Measurements from ENCODE around the gene NPLOC4. TPM values are rescaled to one million over a fixed set of nuclear protein-coding genes. Genes with fewer than 3 reads are reported as not detected.

Gene NPLOC4
- total and polyA plus RNA-seq, 2 of the 8 experiments (the other 6 are each of a cell fraction or from before 2014, with no cell fraction given), result 70.7 to 92.7 TPM

DNA sequence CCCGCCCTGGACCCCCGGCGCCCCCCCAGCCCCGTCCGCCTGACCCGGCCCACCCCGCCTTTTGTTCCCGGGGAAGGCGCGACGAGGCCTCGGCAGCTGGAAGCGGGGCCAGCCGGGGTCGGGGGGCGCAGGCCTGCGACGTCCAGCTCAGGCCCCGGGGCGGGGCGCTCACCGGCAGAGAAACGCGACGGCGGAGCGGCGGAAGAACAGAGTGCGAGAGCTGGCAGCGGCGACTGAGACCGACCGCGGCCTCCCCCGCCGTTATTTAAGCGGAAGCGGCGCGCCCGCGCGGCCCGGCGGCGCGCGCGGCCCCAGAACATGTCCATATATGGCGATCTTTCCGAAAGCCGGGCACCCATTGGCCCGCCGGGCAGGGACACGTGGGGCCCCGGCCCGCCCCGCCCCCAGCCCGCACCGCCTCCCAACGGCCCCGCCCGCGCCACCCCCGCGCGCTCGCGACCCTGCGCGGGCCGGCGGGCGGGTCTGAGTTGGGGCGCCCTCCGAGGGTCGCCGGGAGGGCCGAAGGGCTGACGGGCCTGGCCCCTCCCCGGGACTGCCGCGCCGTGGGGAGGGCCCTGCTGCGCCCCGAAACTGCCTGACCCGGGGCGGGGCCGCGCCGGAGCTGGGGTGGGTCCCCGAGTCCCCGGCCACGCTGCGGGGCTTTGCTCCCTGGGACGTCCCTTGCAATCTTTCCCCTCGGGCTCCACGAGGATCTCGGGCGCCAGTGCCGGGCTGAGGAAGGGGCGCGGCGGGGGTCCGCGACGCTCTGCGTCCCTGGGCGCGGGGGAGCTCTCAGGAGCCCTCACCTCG is 124.1 kb downstream of the NPLOC4 start, which contains the start of gene ACTG1:
ACTG1 (minus strand) TSS at position 238 of the 810 bp plus-strand sequence. CDS start 445 bp downstream, outside the sequence.
- H3K14ac ChIP-seq (ENCODE audit: insufficient read length), result no peak within 1 kb of the TSS
- H4K20me1 ChIP-seq (replicated peaks in 1 of 2; ENCODE audit: control insufficient read depth in 1 of 2, insufficient read depth in 2 of 2, low read length in 2 of 2), result peaks cover 23 to 34% of the 10 kb centered on the region in 2 experiments
- peaks cover 19% of the 10 kb centered on the region for H3K79me1 ChIP-seq (ENCODE audit: low read depth, low read length)
- CTCF ChIA-PET (ENCODE audit: partially characterized antibody), result interaction anchor here (0.9 to 1.0 kb wide), 2 partner anchors 10 kb away, joined by 3 read pairs; no protein-coding TSS in a partner anchor
- DNase-seq (ENCODE audit: low read depth in 1 of 2, low spot score in 2 of 2) (peak in 1 of 2 experiments; percentile 91), FAIRE-seq (no peak)
- peaks cover 19 to 37% (median 31%) of the 10 kb centered on the region in 4 experiments; a peak in 7 of 8 replicates for H3K36me3 ChIP-seq (ENCODE audit: control insufficient read depth in 2 of 4, insufficient read depth in 4 of 4, low read length in 3 of 4)
- POLR2A ChIA-PET (ENCODE audit: partially characterized antibody), result interaction anchor here (0.7 to 35.8 kb wide), 36 partner anchors 3 to 399 kb away, joined by 3 to 1004 read pairs (median 5); partner anchors contain the start of genes ACTG1, ARL16, BAHCC1 and FAAP100
- H3K18ac ChIP-seq (ENCODE audit: extremely low read depth, low read length), result peak within 1 kb of the TSS; percentile 83
- H3K9me3 ChIP-seq (ENCODE audit: insufficient read depth in 2 of 2, low read depth in 1 of 2, low read length in 1 of 2), result no peaks in the 10 kb centered on the region
- H2BK20ac ChIP-seq (ENCODE audit: low read length), result no peak within 1 kb of the TSS
- H3K79me2 ChIP-seq (ENCODE audit: control insufficient read depth in 1 of 2, insufficient read depth in 2 of 2, low read length in 2 of 2), result peaks cover 24 to 45% of the 10 kb centered on the region in 2 experiments
- 2% methylated on average over 32 of the region's 111 CpGs; no CpG with 5 or more reads in 1 of the 2 experiments for WGBS, 2 experiments (ENCODE audit: extremely low coverage in 1 of 2, insufficient coverage in 1 of 2, insufficient read length in 1 of 2, insufficient replicate concordance in 2 of 2, low coverage in 1 of 2, low lambda C conversion rate in 2 of 2, missing lambda C conversion rate in 1 of 2)
- peak within 1 kb of the TSS; percentile 83 for H2BK5ac ChIP-seq (ENCODE audit: low read depth, low read length)
- peak within 1 kb of the TSS; percentile 96 for H4K8ac ChIP-seq (ENCODE audit: extremely low read depth, insufficient read depth, low read length)
- peak within 1 kb of the TSS; percentile 89 for H3K27ac ChIP-seq (ENCODE audit: low read depth, low read length)
- H3K27me3 ChIP-seq (replicated peaks in 1 of 4; ENCODE audit: control insufficient read depth in 3 of 4, extremely low read depth in 1 of 4, insufficient read depth in 3 of 4, low read length in 3 of 4), result peaks cover 0 to 3% (median under 1%) of the 10 kb centered on the region in 4 experiments; a peak in 2 of 7 replicates
- H2BK120ac ChIP-seq (replicated peaks; ENCODE audit: low read depth, low read length), result no peak within 1 kb of the TSS
- peak within 1 kb of the TSS; percentile 95 for H4K91ac ChIP-seq (replicated peaks; ENCODE audit: insufficient read length, low read length)
- no peak within 1 kb of the TSS; the same call in 1 of the 2 replicates for H2BK15ac ChIP-seq (ENCODE audit: low read length)
- no peak within 1 kb of the TSS for H3K23ac ChIP-seq (ENCODE audit: insufficient read length)
- H2AFZ ChIP-seq (ENCODE audit: low read length), result no peak within 1 kb of the TSS
- peak within 1 kb of the TSS; percentile 78 for H3K4ac ChIP-seq (replicated peaks; ENCODE audit: insufficient read length, low read depth, low read length)
- H3K56ac ChIP-seq (replicated peaks; ENCODE audit: insufficient read length, low read depth, low read length), result peak within 1 kb of the TSS; percentile 46
- H3K23me2 ChIP-seq (ENCODE audit: low read depth, low read length), result peaks cover 25% of the 10 kb centered on the region
- H3K9ac ChIP-seq (replicated peaks in 1 of 4; ENCODE audit: extremely low read depth in 1 of 4, low read depth in 3 of 4, low read length in 3 of 4), result peak within 1 kb of the TSS; percentile 76 to 96 (median 94)
- no peak within 1 kb of the TSS for H2AK5ac ChIP-seq (ENCODE audit: low read depth, low read length)
- H3K4me3 ChIP-seq (ENCODE audit: extremely low read depth in 1 of 4, insufficient read depth in 2 of 4, low read depth in 3 of 4, low read length in 4 of 4), result peak within 1 kb of the TSS; percentile 75 to 93 (median 90)
- peak within 1 kb of the TSS; percentile 97 to 98 for H3K4me2 ChIP-seq (ENCODE audit: insufficient read depth in 1 of 2, low read depth in 2 of 2, low read length in 2 of 2)
- peak within 1 kb of the TSS; percentile 68; the same call in 1 of the 2 replicates for H2BK12ac ChIP-seq (ENCODE audit: low read depth, low read length)
- peak within 1 kb of the TSS; percentile 53 for H4K5ac ChIP-seq (ENCODE audit: insufficient read length, low read depth, low read length)
- H3K4me1 ChIP-seq (replicated peaks in 1 of 4; ENCODE audit: control insufficient read depth in 3 of 4, insufficient read depth in 4 of 4, low read length in 3 of 4), result peaks cover 0 to 20% (median 11%) of the 10 kb centered on the region in 4 experiments; a peak in 5 of 7 replicates
- TF ChIP-seq EGR1 (IDR thresholded peaks at IDR 0.05; ENCODE audit: borderline replicate concordance, low read depth, low read length), result peak; percentile 13; the same call in 1 of the 2 replicates
- TF ChIP-seq, protein P1, sequence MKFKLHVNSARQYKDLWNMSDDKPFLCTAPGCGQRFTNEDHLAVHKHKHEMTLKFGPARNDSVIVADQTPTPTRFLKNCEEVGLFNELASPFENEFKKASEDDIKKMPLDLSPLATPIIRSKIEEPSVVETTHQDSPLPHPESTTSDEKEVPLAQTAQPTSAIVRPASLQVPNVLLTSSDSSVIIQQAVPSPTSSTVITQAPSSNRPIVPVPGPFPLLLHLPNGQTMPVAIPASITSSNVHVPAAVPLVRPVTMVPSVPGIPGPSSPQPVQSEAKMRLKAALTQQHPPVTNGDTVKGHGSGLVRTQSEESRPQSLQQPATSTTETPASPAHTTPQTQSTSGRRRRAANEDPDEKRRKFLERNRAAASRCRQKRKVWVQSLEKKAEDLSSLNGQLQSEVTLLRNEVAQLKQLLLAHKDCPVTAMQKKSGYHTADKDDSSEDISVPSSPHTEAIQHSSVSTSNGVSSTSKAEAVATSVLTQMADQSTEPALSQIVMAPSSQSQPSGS (IDR thresholded peaks at IDR 0.05; ENCODE audit: low read length), result no peak
- TF ChIP-seq JUND (IDR thresholded peaks at IDR 0.05; ENCODE audit: low read length), result no peak
- TF ChIP-seq PHF8 (conservative IDR thresholded peaks at IDR 0.05; ENCODE audit: low read depth, low read length), result peak; percentile 82
- 0 out of 2 replicates have a peak, but pooled peaks have one; percentile 10 for TF ChIP-seq CREB1 (IDR thresholded peaks at IDR 0.05)
- TF ChIP-seq GTF2F1 (IDR thresholded peaks at IDR 0.05; ENCODE audit: borderline replicate concordance, low read depth, low read length), result peak; percentile 95
- no peak for TF ChIP-seq NANOG (IDR thresholded peaks at IDR 0.05; ENCODE audit: insufficient read depth, low read depth, low read length, poor library complexity, severe bottlenecking)
- no peak for TF ChIP-seq CTBP2 (IDR thresholded peaks at IDR 0.05; ENCODE audit: borderline replicate concordance, insufficient read depth, insufficient read length, low read length)
- no peak; the same call in 1 of the 2 replicates for TF ChIP-seq SUZ12 (IDR thresholded peaks at IDR 0.05; ENCODE audit: low read length)

All from H1 (cell line).